ENCODE data around the gene ACSL3.

ACSL3 gene

DNA sequence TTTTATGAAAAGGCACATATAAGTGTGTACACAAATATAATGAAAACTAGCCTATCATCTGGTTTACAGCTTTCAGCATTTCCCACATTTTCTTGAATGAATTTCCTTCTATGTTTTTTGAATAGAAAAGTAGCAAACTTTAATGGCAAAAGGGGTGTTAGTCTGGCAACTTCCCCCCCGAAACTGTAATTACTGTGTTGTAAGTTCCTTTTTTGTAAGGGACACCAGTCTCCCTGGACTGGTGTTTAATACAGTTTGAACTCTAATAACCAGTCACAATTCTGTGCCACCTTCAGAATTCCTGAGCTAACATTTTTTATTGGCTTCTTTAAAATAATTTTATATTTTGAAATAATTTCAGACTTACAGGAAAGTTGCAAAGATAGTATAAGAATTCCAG is 94.2 kb downstream of the ACSL3 start:
- DNase-seq (ENCODE audit: low spot score) = no peak
- TF ChIP-seq, protein P1, sequence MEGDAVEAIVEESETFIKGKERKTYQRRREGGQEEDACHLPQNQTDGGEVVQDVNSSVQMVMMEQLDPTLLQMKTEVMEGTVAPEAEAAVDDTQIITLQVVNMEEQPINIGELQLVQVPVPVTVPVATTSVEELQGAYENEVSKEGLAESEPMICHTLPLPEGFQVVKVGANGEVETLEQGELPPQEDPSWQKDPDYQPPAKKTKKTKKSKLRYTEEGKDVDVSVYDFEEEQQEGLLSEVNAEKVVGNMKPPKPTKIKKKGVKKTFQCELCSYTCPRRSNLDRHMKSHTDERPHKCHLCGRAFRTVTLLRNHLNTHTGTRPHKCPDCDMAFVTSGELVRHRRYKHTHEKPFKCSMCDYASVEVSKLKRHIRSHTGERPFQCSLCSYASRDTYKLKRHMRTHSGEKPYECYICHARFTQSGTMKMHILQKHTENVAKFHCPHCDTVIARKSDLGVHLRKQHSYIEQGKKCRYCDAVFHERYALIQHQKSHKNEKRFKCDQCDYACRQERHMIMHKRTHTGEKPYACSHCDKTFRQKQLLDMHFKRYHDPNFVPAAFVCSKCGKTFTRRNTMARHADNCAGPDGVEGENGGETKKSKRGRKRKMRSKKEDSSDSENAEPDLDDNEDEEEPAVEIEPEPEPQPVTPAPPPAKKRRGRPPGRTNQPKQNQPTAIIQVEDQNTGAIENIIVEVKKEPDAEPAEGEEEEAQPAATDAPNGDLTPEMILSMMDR (IDR thresholded peaks at IDR 0.05; ENCODE audit: borderline replicate concordance, control extremely low read depth, extremely low read depth, insufficient read depth, missing control alignments) = no peak
- in situ Hi-C loops (cut with MboI; ENCODE audit: low sequenced_read_pairs, unreplicated experiment) = no loop called here

DNA sequence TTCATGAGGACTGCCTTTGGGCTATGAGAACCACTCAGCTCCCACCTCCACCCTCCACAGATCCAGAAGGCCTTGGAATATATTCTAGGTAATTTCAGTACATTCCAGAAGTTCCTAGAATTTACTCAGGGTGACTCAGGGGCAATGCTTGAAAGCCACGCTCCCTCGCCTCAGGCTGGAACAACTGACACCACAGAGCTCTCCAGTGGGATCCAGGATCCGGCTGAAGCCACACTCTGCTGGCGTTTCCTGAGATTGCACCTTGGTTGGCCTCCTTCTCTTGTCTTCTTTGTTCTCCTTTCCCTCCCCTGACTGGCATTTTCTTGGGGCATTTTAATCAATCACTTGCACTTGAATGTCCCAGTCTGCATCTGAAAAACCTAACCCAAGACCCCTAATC is 98.5 kb downstream of the ACSL3 start:
- in situ Hi-C loops (cut with MboI; ENCODE audit: low sequenced_read_pairs, unreplicated experiment) = no loop called here
- TF ChIP-seq, protein P1 (IDR thresholded peaks at IDR 0.05; ENCODE audit: borderline replicate concordance, control extremely low read depth, extremely low read depth, insufficient read depth, missing control alignments) = no peak
- no peak for DNase-seq (ENCODE audit: low spot score)

GRCh38 chr2:222960126-222960525 is 99.3 kb downstream of the ACSL3 start:
- in situ Hi-C loops (cut with MboI; ENCODE audit: low sequenced_read_pairs, unreplicated experiment) = no loop called here
- DNase-seq (ENCODE audit: low spot score) = no peak
- TF ChIP-seq, protein P1 (IDR thresholded peaks at IDR 0.05; ENCODE audit: borderline replicate concordance, control extremely low read depth, extremely low read depth, insufficient read depth, missing control alignments) = no peak

GRCh38 chr2:222963641-222964040 is 102.8 kb downstream of the ACSL3 start:
- in situ Hi-C loops (cut with MboI; ENCODE audit: low sequenced_read_pairs, unreplicated experiment) = no loop called here
- TF ChIP-seq, protein P1 (IDR thresholded peaks at IDR 0.05; ENCODE audit: borderline replicate concordance, control extremely low read depth, extremely low read depth, insufficient read depth, missing control alignments) = no peak
- no peak for DNase-seq (ENCODE audit: low spot score)

DNA sequence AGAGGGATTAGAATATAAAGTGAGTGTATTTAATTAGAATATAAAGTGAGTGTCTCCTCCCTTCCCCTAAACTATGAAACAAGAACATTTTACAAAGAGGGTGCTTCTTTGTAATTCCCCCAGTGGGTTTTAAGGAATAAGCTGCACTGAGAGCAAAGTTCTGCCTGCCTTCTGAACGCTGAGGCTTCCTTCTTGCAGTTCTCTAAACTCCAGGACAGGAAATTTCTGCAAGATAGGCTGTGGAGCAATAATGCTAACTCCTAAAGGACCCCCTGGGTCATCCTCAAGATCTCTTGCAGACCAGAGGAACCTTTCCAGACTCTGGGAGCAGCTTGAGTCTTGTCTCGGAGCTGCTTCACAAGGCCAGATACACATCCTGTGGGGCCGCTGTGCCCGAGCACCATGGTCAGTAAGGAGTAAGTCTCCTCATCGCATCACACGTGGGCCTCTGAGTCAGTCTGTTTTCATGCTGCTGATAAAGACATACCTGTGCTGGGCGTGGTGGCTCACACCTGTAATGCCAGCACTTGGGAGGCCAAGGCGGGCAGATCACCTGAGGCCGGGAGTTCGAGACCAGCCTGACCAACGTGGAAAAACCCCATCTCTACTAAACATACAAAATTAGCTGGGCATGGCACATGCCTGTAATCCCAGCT is 103.7 kb downstream of the ACSL3 start:
- in situ Hi-C loops (cut with MboI; ENCODE audit: low sequenced_read_pairs, unreplicated experiment) = no loop called here
- TF ChIP-seq, protein P1 (IDR thresholded peaks at IDR 0.05; ENCODE audit: borderline replicate concordance, control extremely low read depth, extremely low read depth, insufficient read depth, missing control alignments) = no peak
- no peak for DNase-seq (ENCODE audit: low spot score)

DNA sequence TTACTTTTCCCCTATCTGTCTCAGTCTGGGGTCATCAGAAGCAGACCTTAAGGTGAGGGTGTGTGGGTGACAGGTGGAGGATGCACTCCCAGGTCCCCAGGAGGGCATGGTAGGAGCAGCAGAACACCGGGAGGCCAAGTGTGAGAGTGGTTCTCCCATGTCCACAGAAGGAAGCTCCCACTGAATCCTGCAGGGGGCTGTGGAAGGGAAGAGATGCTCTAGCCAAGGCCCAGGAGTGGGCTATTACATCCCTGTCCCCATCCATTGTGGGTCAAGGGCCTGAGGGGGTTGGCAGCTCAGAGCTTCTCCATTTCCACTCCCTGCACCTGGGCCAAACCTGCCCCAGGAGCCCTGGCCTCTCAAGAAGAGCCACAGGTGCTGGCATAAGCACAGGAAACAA is 104.7 kb downstream of the ACSL3 start:
- in situ Hi-C loops (cut with MboI; ENCODE audit: low sequenced_read_pairs, unreplicated experiment) = no loop called here
- no peak for DNase-seq (ENCODE audit: low spot score)
- TF ChIP-seq, protein P1 (IDR thresholded peaks at IDR 0.05; ENCODE audit: borderline replicate concordance, control extremely low read depth, extremely low read depth, insufficient read depth, missing control alignments) = no peak

Measured in GM13976 (cell line).